Colonic mucosa (tissue), 4 donors: ENCODE results near the gene RPP14. TPM values are rescaled to one million over a fixed set of nuclear protein-coding genes. Genes with fewer than 3 reads are reported as not detected.

Source experiments
- DNase-seq: peaks from one replicate; pipeline ENCODE4 v3.0.0-alpha.2; 2020
- H3K27ac ChIP-seq: fragments of 200-600 bp; one replicate; pipeline ENCODE4 v1.8.0; 2021
- H3K27me3 ChIP-seq: fragments of 200-600 bp; one replicate; pipeline ENCODE4 v1.8.0; 2021
- H3K36me3 ChIP-seq: fragments of 200-600 bp; one replicate; pipeline ENCODE4 v1.8.0; 2021
- H3K4me1 ChIP-seq: fragments of 200-600 bp; one replicate; pipeline ENCODE4 v1.8.0; 2021; ENCODE audit warnings: mild to moderate bottlenecking
- H3K4me3 ChIP-seq: fragments of 200-600 bp; one replicate; pipeline ENCODE4 v1.8.0; 2021
- H3K9ac ChIP-seq, 2 donors: one replicate each; pipeline ENCODE4 v1.7.0; 2013; ENCODE audit warnings: control low read depth in 2 of 2, low read depth in 2 of 2, low read length in 2 of 2
- H3K9me3 ChIP-seq: fragments of 200-600 bp; one replicate; pipeline ENCODE4 v1.8.0; 2021
- CTCF ChIP-seq: fragments of 200-600 bp; IDR thresholded peaks from one replicate; pipeline ENCODE4 v1.8.0; 2022; ENCODE audit warnings: antibody characterized with exemption, mild to moderate bottlenecking
- intact Hi-C: fragments of 100-400 bp; cut with DNase I; formaldehyde crosslinking; loops from one replicate; pipeline ENCODE4 v1.14.1; 2022
- total RNA-seq, 2 donors: library from RNA; stranded (reverse); fragmentation: NEBNext Ultra II Directional in 1 of 2; extraction: Animal tissue kit (Norgen Biotek cat#: 25700) in 1 of 2; gene quantifications; one replicate each; pipeline ENCODE4 v1.2.1, GENCODE V29; 2021
- donor health status: healthy.
- donor health status: DM: no; HTN: no; CAD: no.
- donor health status: DM: no; HTN: no; CAD: no.

RPP14 gene
- total RNA-seq, 2 donors from 2014 or later, result 17.8 to 19.5 TPM

GRCh38 chr3:58329150-58329921 lies 23.3 kb downstream of the RPP14 start:
- no peak for TF ChIP-seq CTCF
- Histone ChIP-seq H3K27ac (no peak overlapping the region), H3K27me3 (no peaks in the 10 kb centered on the region), H3K9me3 (no peaks in the 10 kb centered on the region), H3K36me3 (no peaks in the 10 kb centered on the region), H3K4me1 (no peaks in the 10 kb centered on the region), H3K4me3 (no peak overlapping the region), H3K9ac (no peak overlapping the region)
- intact Hi-C loops, result no loop called here
- no peak for DNase-seq

- Histone ChIP-seq H3K27me3 (no peaks in the 10 kb centered on the region), H3K27ac (no peak overlapping the region), H3K9ac (no peak overlapping the region), H3K9me3 (no peaks in the 10 kb centered on the region), H3K36me3 (no peaks in the 10 kb centered on the region), H3K4me3 (no peak overlapping the region), H3K4me1 (no peaks in the 10 kb centered on the region)
- intact Hi-C loops, result loop anchor here (10.0 kb wide), 1 partner anchor 305 kb away; no protein-coding TSS in a partner anchor
- DNase-seq, result no peak
- no peak for TF ChIP-seq CTCF
Observed at GRCh38 chr3:58329922-58330413, 23.9 kb downstream of the RPP14 start.

GRCh38 chr3:58331593-58332152 lies 25.6 kb downstream of the RPP14 start:
- intact Hi-C loops, result loop anchor here (10.0 kb wide), 1 partner anchor 303 kb away; no protein-coding TSS in a partner anchor
- TF ChIP-seq CTCF, result no peak
- Histone ChIP-seq H3K9ac (no peak overlapping the region), H3K27me3 (no peaks in the 10 kb centered on the region), H3K36me3 (no peaks in the 10 kb centered on the region), H3K4me3 (no peak overlapping the region), H3K4me1 (no peaks in the 10 kb centered on the region), H3K9me3 (no peaks in the 10 kb centered on the region), H3K27ac (no peak overlapping the region)
- no peak for DNase-seq

GRCh38 chr3:58332575-58333188 lies 26.6 kb downstream of the RPP14 start, which contains the start of gene PXK:
Gene PXK, plus strand, starts transcription at chr3:58332892. Its CDS starts 97 bp downstream, at chr3:58332989.
- peak within 1 kb of the TSS; percentile 55 for H3K27ac ChIP-seq
- no peaks in the 10 kb centered on the region for H3K27me3 ChIP-seq
- H3K36me3 ChIP-seq, result no peaks in the 10 kb centered on the region
- H3K4me3 ChIP-seq, result peak within 1 kb of the TSS; percentile 76
- peak within 1 kb of the TSS; percentile 76 to 78 for H3K9ac ChIP-seq
- intact Hi-C loops, result loop anchor here (10.0 kb wide), 1 partner anchor 302 kb away; no protein-coding TSS in a partner anchor
- DNase-seq, result peak; percentile 83
- no peaks in the 10 kb centered on the region for H3K4me1 ChIP-seq
- no peak for TF ChIP-seq CTCF
- H3K9me3 ChIP-seq, result no peaks in the 10 kb centered on the region

- Histone ChIP-seq H3K4me3 (peak overlapping the region; percentile 76), H3K36me3 (no peaks in the 10 kb centered on the region), H3K27ac (peak overlapping the region; percentile 55), H3K4me1 (no peaks in the 10 kb centered on the region), H3K9ac (peak overlapping the region; percentile 76 to 78), H3K9me3 (no peaks in the 10 kb centered on the region), H3K27me3 (no peaks in the 10 kb centered on the region)
- intact Hi-C loops, result loop anchor here (10.0 kb wide), 1 partner anchor 301 kb away; no protein-coding TSS in a partner anchor
- peak; percentile 43 for DNase-seq
- TF ChIP-seq CTCF, result no peak
Observed at GRCh38 chr3:58333206-58334012, 27.4 kb downstream of the RPP14 start.
